Measurements from ENCODE around the gene CLIP1. TPM values are rescaled to one million over a fixed set of nuclear protein-coding genes. Genes with fewer than 3 reads are reported as not detected.

Gene CLIP1
- total RNA-seq, 1 experiment from 2014 or later, result 42.9 TPM

- no peak for TF ChIP-seq EZH2 (IDR thresholded peaks at IDR 0.05)
These were observed at the start of gene CLIP1 (continued) for GRCh38 chr12:122421821-122422729.

- H3K27me3 ChIP-seq (ENCODE audit: insufficient read depth, low read length), result no peaks in the 10 kb centered on the region
- H3K4me3 ChIP-seq (replicated peaks in 1 of 2; ENCODE audit: low read depth in 1 of 2, low read length in 2 of 2), result no peak overlapping the region
- H3K4me2 ChIP-seq (ENCODE audit: low read length), result no peak overlapping the region
- H3K27ac ChIP-seq (ENCODE audit: low read depth, low read length), result no peak overlapping the region
- ChIA-PET POLR2A (interaction anchor here (0.7 to 1.5 kb wide), 2 partner anchors 29 to 72 kb away, joined by 4 to 17 read pairs; partner anchors contain the start of gene ZCCHC8), CTCF (interaction anchor here (0.7 to 4.8 kb wide), 19 partner anchors 9 to 137 kb away, joined by 3 to 112 read pairs (median 4); partner anchors contain the start of genes RSRC2 and ZCCHC8), RAD21 (ENCODE audit: low non-redundant PET in 1 of 2, low total read pairs in 2 of 2, uncharacterized antibody in 2 of 2, unreplicated experiment in 2 of 2) (interaction anchor here (0.5 to 2.9 kb wide), 5 partner anchors 68 to 136 kb away, joined by 3 to 17 read pairs (median 3); no protein-coding TSS in a partner anchor)
- peaks cover 15 to 25% of the 10 kb centered on the region in 2 experiments; a peak in 3 of 4 replicates for H3K36me3 ChIP-seq (ENCODE audit: control insufficient read depth in 1 of 2, insufficient read depth in 2 of 2, low read length in 2 of 2)
- no peak overlapping the region for H2AFZ ChIP-seq (ENCODE audit: low read depth, low read length, poor library complexity, severe bottlenecking)
- H3K9me3 ChIP-seq (ENCODE audit: control insufficient read depth in 1 of 2, insufficient read depth in 1 of 2, low read depth in 1 of 2, low read length in 2 of 2), result no peaks in the 10 kb centered on the region
- no peaks in the 10 kb centered on the region for H4K20me1 ChIP-seq (ENCODE audit: insufficient read depth)
- no peak overlapping the region for H3K9ac ChIP-seq (ENCODE audit: low read length)
- H3K4me1 ChIP-seq (ENCODE audit: control insufficient read depth in 1 of 2, insufficient read depth in 2 of 2, low read length in 2 of 2), result peaks cover 0 to 10% of the 10 kb centered on the region in 2 experiments; a peak in 2 of 4 replicates
- DNase-seq (ENCODE audit: low read depth, low spot score) (peak; percentile 42), ATAC-seq (peak; percentile 67; the same call in 1 of the 2 replicates)
- no peaks in the 10 kb centered on the region for H3K9me2 ChIP-seq (ENCODE audit: insufficient read depth)
- no peaks in the 10 kb centered on the region for H3K79me2 ChIP-seq (ENCODE audit: insufficient read depth, low read length)
- intact Hi-C loops (cut with micrococcal nuclease), result loop anchor here (1.0 to 5.0 kb wide), 2 partner anchors 72 to 134 kb away; no protein-coding TSS in a partner anchor
- no TSS peak for BruUV-seq (replicated peaks)
- peak; percentile 81 for TF ChIP-seq RAD21 (IDR thresholded peaks at IDR 0.05; ENCODE audit: low read depth)
- TF ChIP-seq, protein P1, sequence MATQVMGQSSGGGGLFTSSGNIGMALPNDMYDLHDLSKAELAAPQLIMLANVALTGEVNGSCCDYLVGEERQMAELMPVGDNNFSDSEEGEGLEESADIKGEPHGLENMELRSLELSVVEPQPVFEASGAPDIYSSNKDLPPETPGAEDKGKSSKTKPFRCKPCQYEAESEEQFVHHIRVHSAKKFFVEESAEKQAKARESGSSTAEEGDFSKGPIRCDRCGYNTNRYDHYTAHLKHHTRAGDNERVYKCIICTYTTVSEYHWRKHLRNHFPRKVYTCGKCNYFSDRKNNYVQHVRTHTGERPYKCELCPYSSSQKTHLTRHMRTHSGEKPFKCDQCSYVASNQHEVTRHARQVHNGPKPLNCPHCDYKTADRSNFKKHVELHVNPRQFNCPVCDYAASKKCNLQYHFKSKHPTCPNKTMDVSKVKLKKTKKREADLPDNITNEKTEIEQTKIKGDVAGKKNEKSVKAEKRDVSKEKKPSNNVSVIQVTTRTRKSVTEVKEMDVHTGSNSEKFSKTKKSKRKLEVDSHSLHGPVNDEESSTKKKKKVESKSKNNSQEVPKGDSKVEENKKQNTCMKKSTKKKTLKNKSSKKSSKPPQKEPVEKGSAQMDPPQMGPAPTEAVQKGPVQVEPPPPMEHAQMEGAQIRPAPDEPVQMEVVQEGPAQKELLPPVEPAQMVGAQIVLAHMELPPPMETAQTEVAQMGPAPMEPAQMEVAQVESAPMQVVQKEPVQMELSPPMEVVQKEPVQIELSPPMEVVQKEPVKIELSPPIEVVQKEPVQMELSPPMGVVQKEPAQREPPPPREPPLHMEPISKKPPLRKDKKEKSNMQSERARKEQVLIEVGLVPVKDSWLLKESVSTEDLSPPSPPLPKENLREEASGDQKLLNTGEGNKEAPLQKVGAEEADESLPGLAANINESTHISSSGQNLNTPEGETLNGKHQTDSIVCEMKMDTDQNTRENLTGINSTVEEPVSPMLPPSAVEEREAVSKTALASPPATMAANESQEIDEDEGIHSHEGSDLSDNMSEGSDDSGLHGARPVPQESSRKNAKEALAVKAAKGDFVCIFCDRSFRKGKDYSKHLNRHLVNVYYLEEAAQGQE (IDR thresholded peaks at IDR 0.05; ENCODE audit: low read depth), result no peak
- TF ChIP-seq EZH2phosphoT487 (IDR thresholded peaks at IDR 0.05; ENCODE audit: borderline replicate concordance), result no peak
- TF ChIP-seq YY1 (IDR thresholded peaks at IDR 0.05; ENCODE audit: extremely low read depth, insufficient replicate concordance, low read depth, low read length), result no peak
- TF ChIP-seq JUND (IDR thresholded peaks at IDR 0.05), result no peak
- no peak for TF ChIP-seq ZNF274 (IDR thresholded peaks at IDR 0.05; ENCODE audit: low read depth, low read length)
- 0 out of 2 replicates have a peak, but pooled peaks have one; percentile 26 for TF ChIP-seq MAX (IDR thresholded peaks at IDR 0.05)
- no peak for TF ChIP-seq POLR2A (IDR thresholded peaks at IDR 0.05; ENCODE audit: borderline replicate concordance, extremely low read depth, insufficient read depth, insufficient read length)
- TF ChIP-seq ZFX (IDR thresholded peaks at IDR 0.05), result no peak
- TF ChIP-seq ATF3 (IDR thresholded peaks at IDR 0.05), result no peak
- TF ChIP-seq, protein P2, sequence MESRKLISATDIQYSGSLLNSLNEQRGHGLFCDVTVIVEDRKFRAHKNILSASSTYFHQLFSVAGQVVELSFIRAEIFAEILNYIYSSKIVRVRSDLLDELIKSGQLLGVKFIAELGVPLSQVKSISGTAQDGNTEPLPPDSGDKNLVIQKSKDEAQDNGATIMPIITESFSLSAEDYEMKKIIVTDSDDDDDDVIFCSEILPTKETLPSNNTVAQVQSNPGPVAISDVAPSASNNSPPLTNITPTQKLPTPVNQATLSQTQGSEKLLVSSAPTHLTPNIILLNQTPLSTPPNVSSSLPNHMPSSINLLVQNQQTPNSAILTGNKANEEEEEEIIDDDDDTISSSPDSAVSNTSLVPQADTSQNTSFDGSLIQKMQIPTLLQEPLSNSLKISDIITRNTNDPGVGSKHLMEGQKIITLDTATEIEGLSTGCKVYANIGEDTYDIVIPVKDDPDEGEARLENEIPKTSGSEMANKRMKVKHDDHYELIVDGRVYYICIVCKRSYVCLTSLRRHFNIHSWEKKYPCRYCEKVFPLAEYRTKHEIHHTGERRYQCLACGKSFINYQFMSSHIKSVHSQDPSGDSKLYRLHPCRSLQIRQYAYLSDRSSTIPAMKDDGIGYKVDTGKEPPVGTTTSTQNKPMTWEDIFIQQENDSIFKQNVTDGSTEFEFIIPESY (IDR thresholded peaks at IDR 0.05; ENCODE audit: extremely low read depth, insufficient replicate concordance, low read length), result no peak
- no peak for TF ChIP-seq FOSL1 (IDR thresholded peaks at IDR 0.05; ENCODE audit: low read depth)
- no peak for TF ChIP-seq POLR2AphosphoS5 (IDR thresholded peaks at IDR 0.05; ENCODE audit: low read depth, low read length)
- TF ChIP-seq ELF1 (IDR thresholded peaks at IDR 0.05; ENCODE audit: borderline replicate concordance, low read depth), result no peak
- no peak for TF ChIP-seq SIN3A (IDR thresholded peaks at IDR 0.05; ENCODE audit: low read depth)
These were observed 49.1 kb upstream of the CLIP1 start for GRCh38 chr12:122471324-122472226.

Measured in HCT116 (cell line).